PC-9 (cell line): ENCODE results near the gene FUT9. TPM values are rescaled to one million over a fixed set of nuclear protein-coding genes. Genes with fewer than 3 reads are reported as not detected.
A peak's percentile ranks its signal among the peaks of the same experiment; 100 is the strongest.

Source experiments
- BruUV-seq: library from RNA; stranded (reverse); fragments of 400-500 nt; replicated peaks from 2 replicates; lab custom pipeline; 2021; lab: Mats Ljungman, UMichigan
- CTCF ChIA-PET: fragments of 300-600 bp; sonication (Branson Sonifier 250); formaldehyde crosslinking; loops from one replicate; lab custom pipeline; 2022; ENCODE audit warnings: antibody characterized with exemption; lab: Charles Lee
- POLR2A ChIA-PET: fragments of 300-600 bp; sonication (Branson Sonifier 250); formaldehyde crosslinking; loops from one replicate; lab custom pipeline; 2022; ENCODE audit warnings: antibody characterized with exemption; ENCODE audit not compliant: unreplicated experiment; lab: Charles Lee
- DNase-seq, 2 experiments: peaks; one replicate each; pipeline versions ENCODE4 v3.0.0 to v3.0.0-alpha.2; 2015 to 2022; ENCODE audit warnings: mixed read lengths in 1 of 2
- H2AFZ ChIP-seq: fragments of 200-600 bp; sonication (generic); 2 replicates; pipeline ENCODE4 v1.8.1; 2017; ENCODE audit warnings: antibody characterized with exemption
- H3F3A ChIP-seq: fragments of 200-600 bp; sonication (generic); 2 replicates; pipeline ENCODE4 v1.8.1; 2017; ENCODE audit warnings: antibody characterized with exemption, mild to moderate bottlenecking, low read depth; ENCODE audit not compliant: insufficient read depth
- H3K27ac ChIP-seq: fragments of 200-600 bp; sonication (generic); 2 replicates; pipeline ENCODE4 v1.6.1; 2016; ENCODE audit warnings: mixed run types
- H3K27me3 ChIP-seq: fragments of 200-600 bp; sonication (generic); 2 replicates; pipeline ENCODE4 v1.6.1; 2016; ENCODE audit warnings: low read depth, mixed run types; ENCODE audit not compliant: insufficient read depth
- H3K36me3 ChIP-seq: fragments of 200-600 bp; sonication (generic); 2 replicates; pipeline ENCODE4 v1.6.1; 2016; ENCODE audit warnings: low read depth, mixed run types
- H3K4me1 ChIP-seq: fragments of 200-600 bp; sonication (generic); replicated peaks from 2 replicates; pipeline ENCODE4 v1.6.1; 2016; ENCODE audit warnings: mixed run types; ENCODE audit not compliant: insufficient read depth
- H3K4me2 ChIP-seq: fragments of 200-600 bp; sonication (generic); 2 replicates; pipeline ENCODE4 v1.6.1; 2017; ENCODE audit warnings: mixed run types
- H3K4me3 ChIP-seq: fragments of 200-600 bp; sonication (generic); 2 replicates; pipeline ENCODE4 v1.6.1; 2016; ENCODE audit warnings: mixed run types
- H3K79me2 ChIP-seq: fragments of 200-600 bp; sonication (generic); 2 replicates; pipeline ENCODE4 v1.6.1; 2017; ENCODE audit warnings: low read depth, mixed run types
- H3K9me2 ChIP-seq: fragments of 200-600 bp; sonication (generic); 2 replicates; pipeline ENCODE4 v1.8.1; 2017; ENCODE audit warnings: mild to moderate bottlenecking; ENCODE audit not compliant: insufficient read depth
- H3K9me3 ChIP-seq: fragments of 200-600 bp; sonication (generic); 2 replicates; pipeline ENCODE4 v1.8.1; 2016; ENCODE audit warnings: low read depth; ENCODE audit not compliant: insufficient read depth
- H4K20me1 ChIP-seq: fragments of 200-600 bp; sonication (generic); 2 replicates; pipeline ENCODE4 v1.8.1; 2017; ENCODE audit not compliant: insufficient read depth
- CTCF ChIP-seq: fragments of 200-600 bp; sonication (generic); conservative IDR thresholded peaks from 2 replicates; pipeline ENCODE4 v1.6.1; 2017; ENCODE audit warnings: mixed run types, antibody characterized with exemption, mild to moderate bottlenecking, moderate library complexity
- EZH2 ChIP-seq: fragments of 200-600 bp; sonication (generic); IDR thresholded peaks from 2 replicates; pipeline ENCODE4 v1.8.0; 2017; ENCODE audit warnings: antibody characterized with exemption, low read depth
- intact Hi-C: fragments of 100-400 bp; cut with micrococcal nuclease; formaldehyde crosslinking; loops from one replicate; pipeline ENCODE4 v1.10.0; 2022; ENCODE audit not compliant: unreplicated experiment
- total RNA-seq: library from RNA; stranded (reverse); gene quantifications from 2 replicates; pipeline ENCODE4 v1.2.3, GENCODE V29; 2021

FUT9 gene
- total RNA-seq, 1 experiment from 2014 or later: 6.9 TPM

- H3K4me3 ChIP-seq: no peak overlapping the region
- POLR2A ChIA-PET: interaction anchor here (0.6 kb wide), 1 partner anchor 47 kb away, joined by 5 read pairs; no protein-coding TSS in a partner anchor
These were observed 78.3 kb downstream of the FUT9 start for GRCh38 chr6:96094077-96094476.

DNA sequence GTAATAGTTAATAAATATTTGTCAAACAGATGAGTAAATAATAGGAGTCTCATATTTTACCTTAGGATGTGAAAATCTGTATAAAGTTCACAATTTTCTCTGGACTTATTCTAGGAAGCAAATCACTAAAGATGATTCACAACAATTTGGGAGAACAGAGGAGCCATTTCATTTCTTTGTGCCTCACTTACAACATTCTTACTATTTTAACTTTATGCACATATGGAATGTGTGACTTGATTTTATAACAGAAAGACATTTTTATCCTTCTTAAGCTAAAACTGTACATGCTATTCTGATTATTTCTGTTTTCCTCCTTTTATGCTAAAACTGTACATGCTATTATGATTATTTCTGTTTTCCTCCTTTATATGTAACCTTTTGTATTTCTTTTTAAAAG lies 83.3 kb downstream of the FUT9 start:
- no peak overlapping the region for H3K4me2 ChIP-seq
- H3K4me3 ChIP-seq: no peak overlapping the region
- H3K27me3 ChIP-seq: no peaks in the 10 kb centered on the region
- no peaks in the 10 kb centered on the region for H3K79me2 ChIP-seq
- CTCF ChIA-PET: no interaction called here
- DNase-seq: no peak
- H3K27ac ChIP-seq: no peak overlapping the region
- TF ChIP-seq EZH2 (no peak), CTCF (no peak)
- peaks cover 10% of the 10 kb centered on the region for H3K4me1 ChIP-seq
- peaks cover 9% of the 10 kb centered on the region for H3K9me3 ChIP-seq
- no peaks in the 10 kb centered on the region; the same call in 1 of the 2 replicates for H3K9me2 ChIP-seq
- no peaks in the 10 kb centered on the region for H3K36me3 ChIP-seq
- BruUV-seq: no TSS peak
- H3F3A ChIP-seq: no peaks in the 10 kb centered on the region; the same call in 1 of the 2 replicates
- intact Hi-C loops: no loop called here
- H2AFZ ChIP-seq: no peak overlapping the region
- POLR2A ChIA-PET: no interaction called here
- H4K20me1 ChIP-seq: no peaks in the 10 kb centered on the region

More at GRCh38 chr6:96094077-96094476, 78.3 kb downstream of the FUT9 start:
- Histone ChIP-seq H3K9me2 (no peaks in the 10 kb centered on the region; the same call in 1 of the 2 replicates), H3K27me3 (no peaks in the 10 kb centered on the region), H3F3A (no peaks in the 10 kb centered on the region), H4K20me1 (no peaks in the 10 kb centered on the region), H2AFZ (no peak overlapping the region), H3K27ac (no peak overlapping the region), H3K4me2 (no peak overlapping the region), H3K79me2 (no peaks in the 10 kb centered on the region), H3K4me1 (peaks cover 7% of the 10 kb centered on the region), H3K36me3 (no peaks in the 10 kb centered on the region), H3K9me3 (no peaks in the 10 kb centered on the region)
- TF ChIP-seq CTCF: no peak
- no peak for TF ChIP-seq EZH2
- no TSS peak for BruUV-seq
- intact Hi-C loops: no loop called here
- DNase-seq: no peak
- CTCF ChIA-PET: no interaction called here

- no peak overlapping the region for H2AFZ ChIP-seq
- H3K4me2 ChIP-seq: no peak overlapping the region
- H3K4me1 ChIP-seq: peaks cover 31% of the 10 kb centered on the region
- POLR2A ChIA-PET: interaction anchor here (0.5 kb wide), 1 partner anchor 583 kb away, joined by 3 read pairs; no protein-coding TSS in a partner anchor
- H3K36me3 ChIP-seq: no peaks in the 10 kb centered on the region
- CTCF ChIA-PET: no interaction called here
- H4K20me1 ChIP-seq: no peaks in the 10 kb centered on the region
- H3K9me2 ChIP-seq: no peaks in the 10 kb centered on the region; the same call in 1 of the 2 replicates
- H3K79me2 ChIP-seq: no peaks in the 10 kb centered on the region
- peak in 1 of 2 experiments; percentile 11 for DNase-seq
- no peak overlapping the region for H3K4me3 ChIP-seq
- peaks cover 13% of the 10 kb centered on the region for H3F3A ChIP-seq
- peaks cover 9% of the 10 kb centered on the region for H3K9me3 ChIP-seq
- TF ChIP-seq CTCF: no peak
- TF ChIP-seq EZH2: no peak
- no peaks in the 10 kb centered on the region for H3K27me3 ChIP-seq
- no TSS peak for BruUV-seq
- no peak overlapping the region for H3K27ac ChIP-seq
- intact Hi-C loops: no loop called here
These were observed 85.8 kb downstream of the FUT9 start for GRCh38 chr6:96101564-96101963.
